ENCODE measurements around the gene CTSV.
"Not testable (repeated sequence)": the region's sequence is repeated elsewhere in the genome, so short reads cannot be mapped to it uniquely, and the experiment has no call there.

The CTSV gene
- total RNA-seq, result 0.06 to 2.0 (median 0.63) reads per million in 9 experiments

GRCh38 chr9:97038611-97039513 is at the start of gene CTSV:
Gene CTSV, minus strand, starts transcription at chr9:97039142. Its CDS starts 1,099 bp downstream, at chr9:97038043.
- H3K27ac Mint-ChIP-seq, result no peak within 1 kb of the TSS
- peak; percentile 97 for ATAC-seq (replicated peaks)
- H3K27me3 Mint-ChIP-seq, result peaks cover 40 to 58% of the 10 kb centered on the region in 2 donors
- H3K4me1 Mint-ChIP-seq (ENCODE audit: low read depth in 2 of 2), result peaks cover 7 to 8% of the 10 kb centered on the region in 2 donors
- peak within 1 kb of the TSS; percentile 63 to 77 for H3K4me3 Mint-ChIP-seq
- peak; percentile 30 to 39 (median 35) for DNase-seq
- H3K9me3 Mint-ChIP-seq, result no peaks in the 10 kb centered on the region
- no peaks in the 10 kb centered on the region for H3K36me3 Mint-ChIP-seq (ENCODE audit: insufficient read depth)

GRCh38 chr9:97087668-97088215 is 48.8 kb upstream of the CTSV start:
- peaks cover 46 to 84% of the 10 kb centered on the region in 2 donors for H3K27me3 Mint-ChIP-seq
- not testable (repeated sequence) for H3K36me3 Mint-ChIP-seq (ENCODE audit: insufficient read depth); DNase-seq; H3K9me3 Mint-ChIP-seq; H3K4me3 Mint-ChIP-seq; ATAC-seq (replicated peaks); H3K27ac Mint-ChIP-seq; H3K4me1 Mint-ChIP-seq (ENCODE audit: low read depth in 2 of 2)

GRCh38 chr9:97084562-97084991 is 45.6 kb upstream of the CTSV start:
- H3K27me3 Mint-ChIP-seq, result peaks cover 49 to 86% of the 10 kb centered on the region in 2 donors
- not testable (repeated sequence) for ATAC-seq (replicated peaks); H3K9me3 Mint-ChIP-seq; H3K36me3 Mint-ChIP-seq (ENCODE audit: insufficient read depth); H3K27ac Mint-ChIP-seq; H3K4me1 Mint-ChIP-seq (ENCODE audit: low read depth in 2 of 2); DNase-seq; H3K4me3 Mint-ChIP-seq

- DNase-seq (no peak), ATAC-seq (replicated peaks) (no peak)
- no peak overlapping the region for H3K4me3 Mint-ChIP-seq
- H3K27ac Mint-ChIP-seq, result no peak overlapping the region
- H3K9me3 Mint-ChIP-seq, result no peaks in the 10 kb centered on the region
- H3K27me3 Mint-ChIP-seq, result peaks cover 54 to 92% of the 10 kb centered on the region in 2 donors
- peaks cover 0 to 3% of the 10 kb centered on the region in 2 donors for H3K4me1 Mint-ChIP-seq (ENCODE audit: low read depth in 2 of 2)
- no peaks in the 10 kb centered on the region for H3K36me3 Mint-ChIP-seq (ENCODE audit: insufficient read depth)
These were observed 39.4 kb upstream of the CTSV start for GRCh38 chr9:97078362-97078761.

- Mint-ChIP-seq H3K27ac (no peak overlapping the region), H3K36me3 (ENCODE audit: insufficient read depth) (no peaks in the 10 kb centered on the region), H3K4me3 (no peak overlapping the region), H3K27me3 (peaks cover 61 to 96% of the 10 kb centered on the region in 2 donors), H3K4me1 (ENCODE audit: low read depth in 2 of 2) (peaks cover 0 to 3% of the 10 kb centered on the region in 2 donors), H3K9me3 (no peaks in the 10 kb centered on the region)
- ATAC-seq (replicated peaks) (no peak), DNase-seq (no peak)
These were observed 38.7 kb upstream of the CTSV start for GRCh38 chr9:97077452-97078295.

- H3K36me3 Mint-ChIP-seq (ENCODE audit: insufficient read depth); ATAC-seq (replicated peaks); H3K27ac Mint-ChIP-seq; H3K9me3 Mint-ChIP-seq; H3K4me3 Mint-ChIP-seq; DNase-seq; H3K4me1 Mint-ChIP-seq (ENCODE audit: low read depth in 2 of 2): not testable (repeated sequence)
- H3K27me3 Mint-ChIP-seq, result peaks cover 60 to 96% of the 10 kb centered on the region in 2 donors
These were observed 37.9 kb upstream of the CTSV start for GRCh38 chr9:97076731-97077451.

- ATAC-seq (replicated peaks) (no peak), DNase-seq (no peak)
- Mint-ChIP-seq H3K9me3 (no peaks in the 10 kb centered on the region), H3K4me1 (ENCODE audit: low read depth in 2 of 2) (peaks cover 0 to 3% of the 10 kb centered on the region in 2 donors), H3K27ac (no peak overlapping the region), H3K27me3 (peaks cover 60 to 96% of the 10 kb centered on the region in 2 donors), H3K36me3 (ENCODE audit: insufficient read depth) (no peaks in the 10 kb centered on the region), H3K4me3 (no peak overlapping the region)
These were observed 37.3 kb upstream of the CTSV start for GRCh38 chr9:97076238-97076637.

GRCh38 chr9:97075289-97075985 is 36.5 kb upstream of the CTSV start:
- no peaks in the 10 kb centered on the region for H3K9me3 Mint-ChIP-seq
- DNase-seq (no peak), ATAC-seq (replicated peaks) (no peak)
- peaks cover 0 to 3% of the 10 kb centered on the region in 2 donors for H3K4me1 Mint-ChIP-seq (ENCODE audit: low read depth in 2 of 2)
- peaks cover 57 to 96% of the 10 kb centered on the region in 2 donors for H3K27me3 Mint-ChIP-seq
- no peak overlapping the region for H3K4me3 Mint-ChIP-seq
- H3K27ac Mint-ChIP-seq, result no peak overlapping the region
- no peaks in the 10 kb centered on the region for H3K36me3 Mint-ChIP-seq (ENCODE audit: insufficient read depth)

GRCh38 chr9:97073506-97073905 is 34.6 kb upstream of the CTSV start:
- no peaks in the 10 kb centered on the region for H3K9me3 Mint-ChIP-seq
- H3K36me3 Mint-ChIP-seq (ENCODE audit: insufficient read depth), result no peaks in the 10 kb centered on the region
- H3K4me3 Mint-ChIP-seq, result no peak overlapping the region
- H3K27ac Mint-ChIP-seq, result no peak overlapping the region
- no peak for ATAC-seq (replicated peaks)
- DNase-seq, result no peak
- H3K27me3 Mint-ChIP-seq, result peaks cover 48 to 81% of the 10 kb centered on the region in 2 donors
- H3K4me1 Mint-ChIP-seq (ENCODE audit: low read depth in 2 of 2), result peaks cover 0 to 3% of the 10 kb centered on the region in 2 donors

GRCh38 chr9:97072285-97072776 is 33.4 kb upstream of the CTSV start:
- no peaks in the 10 kb centered on the region for H3K9me3 Mint-ChIP-seq
- peaks cover 57 to 78% of the 10 kb centered on the region in 2 donors for H3K27me3 Mint-ChIP-seq
- ATAC-seq (replicated peaks), result no peak

GRCh38 chr9:97070325-97070724 is 31.4 kb upstream of the CTSV start:
- not testable (repeated sequence) for H3K4me3 Mint-ChIP-seq; H3K36me3 Mint-ChIP-seq (ENCODE audit: insufficient read depth); H3K4me1 Mint-ChIP-seq (ENCODE audit: low read depth in 2 of 2); ATAC-seq (replicated peaks); H3K9me3 Mint-ChIP-seq; H3K27ac Mint-ChIP-seq; DNase-seq
- H3K27me3 Mint-ChIP-seq, result peaks cover 54 to 74% of the 10 kb centered on the region in 2 donors

More at GRCh38 chr9:97072285-97072776, 33.4 kb upstream of the CTSV start:
- no peak for DNase-seq
- Mint-ChIP-seq H3K36me3 (ENCODE audit: insufficient read depth) (no peaks in the 10 kb centered on the region), H3K27ac (no peak overlapping the region), H3K4me1 (ENCODE audit: low read depth in 2 of 2) (peaks cover 0 to 3% of the 10 kb centered on the region in 2 donors), H3K4me3 (no peak overlapping the region)

GRCh38 chr9:97067490-97067889 is 28.5 kb upstream of the CTSV start:
- DNase-seq (no peak), ATAC-seq (replicated peaks) (no peak)
- Mint-ChIP-seq H3K36me3 (ENCODE audit: insufficient read depth) (no peaks in the 10 kb centered on the region), H3K4me3 (no peak overlapping the region), H3K27ac (no peak overlapping the region), H3K9me3 (peaks cover 0 to 7% of the 10 kb centered on the region in 2 donors), H3K4me1 (ENCODE audit: low read depth in 2 of 2) (no peaks in the 10 kb centered on the region), H3K27me3 (peaks cover 33 to 54% of the 10 kb centered on the region in 2 donors)
